ENCODE measurements around the gene OBP2A. TPM values are rescaled to one million over a fixed set of nuclear protein-coding genes. Genes with fewer than 3 reads are reported as not detected.
A peak's percentile ranks its signal among the peaks of the same experiment; 100 is the strongest.

Gene OBP2A
- total RNA-seq, 4 donors from 2014 or later, result 1.0 to 3.9 (median 1.7) TPM; not detected in 1

DNA sequence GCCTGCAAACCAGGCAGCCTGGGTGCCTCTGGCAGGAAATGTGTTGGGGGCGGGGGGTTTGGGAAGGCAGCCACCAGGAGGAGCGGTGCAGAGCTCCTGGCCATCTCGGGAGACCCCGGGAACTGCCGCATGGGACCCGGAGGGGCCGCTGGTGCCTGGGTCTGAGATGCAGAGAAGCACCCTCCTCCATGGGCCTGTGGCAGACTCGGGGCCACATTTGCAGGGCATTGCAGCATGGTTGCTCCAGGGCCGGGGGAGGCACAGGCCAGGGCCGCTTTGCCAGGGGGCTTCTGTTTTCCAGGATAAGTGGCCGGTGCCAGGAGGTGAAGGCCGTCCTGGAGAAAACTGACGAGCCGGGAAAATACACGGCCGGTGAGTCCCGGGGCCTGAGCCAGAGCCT is 23.0 kb upstream of the OBP2A start:
- H3K27me3 ChIP-seq, result peaks cover 52% of the 10 kb centered on the region
- no peak overlapping the region for H3K4me3 ChIP-seq
- H3K9me3 ChIP-seq, result no peaks in the 10 kb centered on the region
- no peaks in the 10 kb centered on the region for H3K4me1 ChIP-seq
- H3K27ac ChIP-seq, result no peak overlapping the region
- TF ChIP-seq POLR2AphosphoS5 (IDR thresholded peaks at IDR 0.05) (no peak), EP300 (IDR thresholded peaks at IDR 0.05) (no peak)
- H3K36me3 ChIP-seq, result no peaks in the 10 kb centered on the region
- no CpG with 5 or more reads among the region's 17 CpGs for WGBS
- DNase-seq (ENCODE audit: low spot score in 2 of 2), result peak in 1 of 2 donors; percentile 69

DNA sequence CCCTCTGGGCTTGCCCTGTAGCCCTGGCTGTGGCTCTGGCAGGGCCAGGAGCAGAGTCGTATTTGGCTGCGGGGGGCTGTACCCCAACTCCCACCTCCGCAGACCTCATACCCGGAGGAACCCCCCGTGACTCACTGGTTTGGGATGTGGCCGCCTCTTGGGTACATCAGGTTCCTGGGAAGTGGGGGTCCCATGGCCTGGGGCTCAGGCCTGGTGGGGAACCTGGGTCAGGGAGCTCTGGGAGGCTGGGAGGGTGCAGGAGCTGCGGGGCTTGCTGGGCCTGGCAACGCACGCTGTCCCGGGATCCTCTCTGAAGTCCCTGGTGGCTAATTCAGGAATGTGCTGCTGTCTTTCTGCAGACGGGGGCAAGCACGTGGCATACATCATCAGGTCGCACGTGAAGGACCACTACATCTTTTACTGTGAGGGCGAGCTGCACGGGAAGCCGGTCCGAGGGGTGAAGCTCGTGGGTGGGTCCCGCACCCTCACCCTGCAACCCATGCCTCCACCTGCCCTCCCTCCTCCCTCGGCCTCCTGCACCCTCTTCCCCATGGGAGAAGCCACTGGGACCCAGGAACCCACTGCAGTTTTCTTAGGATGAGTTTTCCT is 22.3 kb upstream of the OBP2A start:
- Histone ChIP-seq H3K4me1 (no peaks in the 10 kb centered on the region), H3K9me3 (no peaks in the 10 kb centered on the region), H3K4me3 (no peak overlapping the region), H3K36me3 (no peaks in the 10 kb centered on the region), H3K27me3 (peaks cover 49% of the 10 kb centered on the region), H3K27ac (no peak overlapping the region)
- TF ChIP-seq EP300 (IDR thresholded peaks at IDR 0.05), result no peak
- TF ChIP-seq, protein P1, sequence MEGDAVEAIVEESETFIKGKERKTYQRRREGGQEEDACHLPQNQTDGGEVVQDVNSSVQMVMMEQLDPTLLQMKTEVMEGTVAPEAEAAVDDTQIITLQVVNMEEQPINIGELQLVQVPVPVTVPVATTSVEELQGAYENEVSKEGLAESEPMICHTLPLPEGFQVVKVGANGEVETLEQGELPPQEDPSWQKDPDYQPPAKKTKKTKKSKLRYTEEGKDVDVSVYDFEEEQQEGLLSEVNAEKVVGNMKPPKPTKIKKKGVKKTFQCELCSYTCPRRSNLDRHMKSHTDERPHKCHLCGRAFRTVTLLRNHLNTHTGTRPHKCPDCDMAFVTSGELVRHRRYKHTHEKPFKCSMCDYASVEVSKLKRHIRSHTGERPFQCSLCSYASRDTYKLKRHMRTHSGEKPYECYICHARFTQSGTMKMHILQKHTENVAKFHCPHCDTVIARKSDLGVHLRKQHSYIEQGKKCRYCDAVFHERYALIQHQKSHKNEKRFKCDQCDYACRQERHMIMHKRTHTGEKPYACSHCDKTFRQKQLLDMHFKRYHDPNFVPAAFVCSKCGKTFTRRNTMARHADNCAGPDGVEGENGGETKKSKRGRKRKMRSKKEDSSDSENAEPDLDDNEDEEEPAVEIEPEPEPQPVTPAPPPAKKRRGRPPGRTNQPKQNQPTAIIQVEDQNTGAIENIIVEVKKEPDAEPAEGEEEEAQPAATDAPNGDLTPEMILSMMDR (IDR thresholded peaks at IDR 0.05), result no peak
- TF ChIP-seq POLR2AphosphoS5 (IDR thresholded peaks at IDR 0.05), result no peak
- TF ChIP-seq POLR2A (IDR thresholded peaks at IDR 0.05), result no peak
- WGBS, result no CpG with 5 or more reads among the region's 21 CpGs
- peak in 1 of 2 donors; percentile 68 for DNase-seq (ENCODE audit: low spot score in 2 of 2)

DNA sequence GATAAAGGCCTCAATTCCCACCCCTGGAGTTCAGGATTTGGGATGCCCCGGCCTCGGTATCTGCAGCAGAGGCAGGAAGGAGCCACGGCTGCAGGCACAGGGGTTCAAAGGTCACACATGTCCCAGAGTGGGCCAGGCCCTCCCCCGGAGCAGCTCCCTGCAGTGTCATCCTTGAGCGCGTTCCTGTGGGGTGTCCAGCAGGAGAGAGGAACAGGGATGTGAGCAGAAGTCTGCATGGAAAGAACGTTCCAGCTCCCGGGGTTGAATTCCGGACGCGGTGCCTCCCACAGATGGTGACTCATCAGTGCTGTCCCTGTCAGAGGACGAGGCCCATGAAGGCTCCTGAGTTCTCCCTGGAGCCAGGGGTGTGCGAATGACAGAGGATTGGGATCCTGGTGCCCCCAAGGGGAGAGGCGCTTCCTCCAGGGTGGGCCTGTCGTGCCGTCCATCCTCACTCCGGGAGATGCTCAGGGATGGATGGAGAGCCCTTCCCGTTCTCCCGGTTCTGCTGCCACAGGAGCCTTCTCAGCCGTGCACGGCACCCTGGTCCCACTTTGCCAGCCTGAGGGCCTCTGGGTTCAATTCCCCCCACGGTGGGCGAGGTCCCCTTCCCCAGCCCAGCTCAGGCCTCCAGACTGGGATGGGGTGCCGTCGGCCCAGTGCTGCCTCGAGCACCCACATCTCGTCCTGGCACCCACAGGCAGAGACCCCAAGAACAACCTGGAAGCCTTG is 21.6 kb upstream of the OBP2A start:
- Histone ChIP-seq H3K9me3 (no peaks in the 10 kb centered on the region), H3K27ac (no peak overlapping the region), H3K27me3 (peaks cover 49% of the 10 kb centered on the region), H3K4me3 (no peak overlapping the region), H3K4me1 (no peaks in the 10 kb centered on the region), H3K36me3 (no peaks in the 10 kb centered on the region)
- DNase-seq (ENCODE audit: low spot score in 2 of 2), result peak in 1 of 2 donors; percentile 72
- TF ChIP-seq EP300 (IDR thresholded peaks at IDR 0.05) (no peak), POLR2AphosphoS5 (IDR thresholded peaks at IDR 0.05) (no peak), POLR2A (IDR thresholded peaks at IDR 0.05) (no peak)
- TF ChIP-seq, protein P1 (IDR thresholded peaks at IDR 0.05), result no peak
- 49% methylated on average over 6 of the region's 27 CpGs for WGBS

DNA sequence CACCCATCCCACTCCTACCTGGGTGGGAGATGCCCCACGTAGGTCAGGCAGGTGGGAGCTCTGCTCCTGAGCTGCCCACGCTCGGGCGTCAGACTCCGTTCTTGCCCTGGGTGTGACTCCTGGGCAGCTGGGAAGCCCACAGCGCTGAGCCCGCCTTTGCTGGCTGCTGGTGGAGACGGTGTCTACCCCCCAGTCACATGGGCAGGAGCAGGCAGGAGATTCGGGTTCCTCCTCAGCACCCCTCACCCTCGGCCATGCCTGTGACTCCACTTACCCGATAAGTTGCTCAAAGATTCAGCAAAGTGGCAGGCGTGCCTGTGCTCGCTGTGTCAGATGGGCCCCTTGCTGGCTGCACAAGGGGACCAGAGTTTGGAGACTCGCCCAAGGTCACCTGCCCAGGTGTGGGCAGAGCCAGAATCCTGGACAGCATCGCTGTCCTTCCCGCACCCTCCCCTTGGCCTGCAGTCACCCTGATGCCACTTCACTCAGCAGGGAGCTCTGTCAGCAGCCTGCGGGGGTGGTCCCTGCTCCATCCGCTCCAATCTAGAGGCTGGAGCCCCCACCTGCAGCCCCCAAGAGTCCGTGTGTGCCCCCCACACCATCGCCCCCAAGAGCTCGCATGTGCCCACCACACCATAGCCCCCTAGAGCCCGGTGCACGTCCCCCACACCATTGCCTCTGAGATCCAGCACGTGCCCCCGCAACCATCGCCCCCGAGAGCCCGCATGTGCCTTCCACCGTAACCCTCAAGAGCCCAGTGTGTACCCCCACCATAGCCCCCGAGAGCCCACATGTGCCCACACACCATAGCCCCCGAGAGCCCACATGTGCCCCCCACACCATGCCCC is 20.5 kb upstream of the OBP2A start:
- H3K9me3 ChIP-seq, result no peaks in the 10 kb centered on the region
- TF ChIP-seq POLR2A (IDR thresholded peaks at IDR 0.05) (no peak), EP300 (IDR thresholded peaks at IDR 0.05) (no peak)
- TF ChIP-seq, protein P1 (IDR thresholded peaks at IDR 0.05), result no peak
- no peak overlapping the region for H3K27ac ChIP-seq
- H3K4me3 ChIP-seq, result no peak overlapping the region
- peak in 1 of 2 donors; percentile 63 for DNase-seq (ENCODE audit: low spot score in 2 of 2)
- peaks cover 49% of the 10 kb centered on the region for H3K27me3 ChIP-seq
- WGBS, result no CpG with 5 or more reads among the region's 31 CpGs
- H3K36me3 ChIP-seq, result no peaks in the 10 kb centered on the region
- H3K4me1 ChIP-seq, result no peaks in the 10 kb centered on the region

DNA sequence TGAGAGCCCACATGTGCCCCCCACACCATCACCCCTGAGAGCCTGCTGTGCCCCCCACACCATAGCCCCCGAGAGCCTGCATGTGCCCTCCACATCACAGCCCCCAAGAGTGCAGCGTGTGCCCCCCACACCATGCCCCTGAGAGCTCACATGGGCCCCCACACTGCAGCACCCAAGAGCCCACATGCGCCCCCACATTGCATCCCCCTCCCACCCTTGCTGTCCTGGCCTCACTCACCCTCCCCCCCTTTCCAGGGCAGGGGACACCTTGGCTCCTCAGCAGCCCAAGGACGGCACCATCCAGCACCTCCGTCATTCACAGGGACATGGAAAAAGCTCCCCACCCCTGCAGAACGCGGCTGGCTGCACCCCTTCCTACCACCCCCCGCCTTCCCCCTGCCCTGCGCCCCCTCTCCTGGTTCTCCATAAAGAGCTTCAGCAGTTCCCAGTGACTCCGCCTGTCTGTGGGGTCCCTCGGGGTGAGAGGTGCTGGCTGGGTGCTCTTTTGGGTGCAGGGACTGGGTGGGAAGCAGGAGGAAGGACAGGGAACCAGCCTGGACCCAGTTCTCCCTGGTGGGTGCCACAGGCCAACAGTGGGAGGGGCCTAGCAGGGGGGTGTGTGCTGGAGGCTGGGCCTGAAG is 19.7 kb upstream of the OBP2A start:
- H3K27me3 ChIP-seq, result peaks cover 55% of the 10 kb centered on the region
- TF ChIP-seq, protein P1 (IDR thresholded peaks at IDR 0.05), result no peak
- TF ChIP-seq POLR2A (IDR thresholded peaks at IDR 0.05), result no peak
- TF ChIP-seq POLR2AphosphoS5 (IDR thresholded peaks at IDR 0.05), result no peak
- no peak for TF ChIP-seq EP300 (IDR thresholded peaks at IDR 0.05)
- H3K4me3 ChIP-seq, result no peak overlapping the region
- H3K36me3 ChIP-seq, result no peaks in the 10 kb centered on the region
- H3K27ac ChIP-seq, result no peak overlapping the region
- no peaks in the 10 kb centered on the region for H3K9me3 ChIP-seq
- no peaks in the 10 kb centered on the region for H3K4me1 ChIP-seq
- WGBS, result 72% methylated on average over 6 of the region's 11 CpGs
- peak in 1 of 2 donors; percentile 69 for DNase-seq (ENCODE audit: low spot score in 2 of 2)

All from suprapubic skin (tissue), 4 donors.